ELR (cell line): ENCODE measurements around the gene UGP2.
"Not testable (repeated sequence)": the region's sequence is repeated elsewhere in the genome, so short reads cannot be mapped to it uniquely, and the experiment has no call there.

ENCODE experiments used
- DNase-seq: peaks from one replicate; pipeline ENCODE4 v3.0.0-alpha.2; 2015; ENCODE audit warnings: low read depth

Gene UGP2

DNA sequence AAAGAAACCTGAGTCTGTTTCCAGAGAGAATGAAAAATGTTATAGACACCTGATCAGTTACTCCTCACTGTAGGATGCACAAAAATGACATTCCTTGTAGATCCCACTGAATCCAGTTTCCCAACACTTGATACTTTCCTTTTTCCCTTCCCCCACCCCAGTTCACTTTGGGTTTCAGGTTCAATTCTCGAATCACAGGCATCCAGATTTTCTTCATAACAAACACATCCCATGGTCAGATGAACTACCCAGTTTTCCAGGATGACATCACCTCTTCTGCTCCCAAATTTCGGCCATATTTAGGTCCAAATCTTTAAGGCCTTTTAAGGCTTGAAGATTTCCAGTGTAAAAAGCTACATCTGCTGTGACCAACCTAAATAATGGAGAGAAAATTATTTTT, 51.5 kb downstream of the UGP2 start:
- no peak for DNase-seq

DNA sequence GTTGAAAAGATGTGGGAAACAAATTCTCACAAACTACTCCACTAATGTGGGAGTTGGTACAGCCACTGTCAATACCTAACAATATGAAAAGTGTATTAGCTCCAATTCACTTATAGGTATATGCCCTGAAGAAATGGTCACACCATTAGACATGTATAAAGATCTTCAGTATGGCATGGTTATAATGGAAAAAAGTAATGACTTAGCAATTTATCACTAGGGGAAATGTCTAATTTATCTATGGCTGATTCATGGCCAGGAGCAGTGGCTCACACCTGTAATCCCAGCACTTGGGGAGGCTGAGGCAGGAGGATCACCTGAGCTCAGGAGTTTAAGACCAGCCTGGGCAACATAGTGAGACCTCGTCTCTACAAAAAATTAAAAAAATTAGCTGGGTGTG, 52.5 kb downstream of the UGP2 start:
- no peak for DNase-seq

DNA sequence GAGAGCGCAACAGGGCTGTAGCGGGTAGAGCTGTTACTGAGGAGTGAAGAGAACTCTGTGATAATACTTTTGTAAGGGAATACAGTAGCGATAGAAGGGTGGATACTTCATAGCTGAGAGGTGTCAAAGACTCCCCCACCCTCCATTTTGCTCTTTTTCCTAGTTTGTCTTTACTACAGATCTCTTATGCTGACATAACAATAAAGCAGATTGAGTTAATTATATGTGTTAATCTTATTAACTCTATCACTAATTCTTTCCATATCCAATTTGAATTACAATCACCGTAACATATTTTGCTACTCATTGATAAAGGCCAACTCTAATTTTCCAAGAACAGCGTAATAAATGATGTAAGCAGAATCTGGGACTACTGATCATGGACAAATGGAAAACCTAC, 57.1 kb downstream of the UGP2 start:
- DNase-seq: no peak

DNA sequence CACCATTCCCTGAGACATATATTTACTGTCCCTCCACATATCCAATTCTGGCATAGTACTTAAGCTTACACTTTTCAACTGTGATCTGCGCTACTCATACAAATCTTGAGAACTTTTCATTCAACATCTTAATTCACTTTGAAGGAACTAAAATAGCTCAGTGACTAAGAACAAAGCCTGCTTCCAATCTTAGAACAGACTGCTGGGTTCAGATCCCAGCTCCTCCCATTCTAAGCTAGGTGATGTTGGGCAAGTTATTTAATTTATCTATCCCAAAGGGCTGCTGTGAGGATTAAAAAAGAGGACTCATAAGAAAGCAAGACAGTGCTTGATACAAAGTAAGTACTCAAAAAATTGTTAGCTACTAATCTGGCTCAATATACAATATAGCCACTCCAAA, 57.9 kb downstream of the UGP2 start:
- DNase-seq: no peak

DNA sequence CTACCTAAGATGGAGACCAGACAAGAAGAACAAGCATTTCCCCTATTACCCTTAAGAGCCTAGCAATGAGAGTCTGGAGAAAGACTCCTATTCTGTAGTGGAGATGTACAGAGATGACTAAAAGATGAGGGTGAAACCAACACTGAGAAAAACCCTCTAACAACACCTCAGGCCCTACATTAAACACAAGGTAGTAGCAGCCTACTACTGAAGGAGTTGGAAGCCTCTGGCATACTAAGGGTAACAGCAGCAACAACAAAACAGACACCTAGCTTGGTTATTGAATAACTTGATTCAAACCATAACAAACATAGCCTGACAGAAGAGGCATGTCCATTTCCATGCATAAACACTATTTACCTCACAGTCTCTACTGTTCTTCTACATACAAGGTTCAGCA, 60.5 kb downstream of the UGP2 start:
- DNase-seq: no peak

DNA sequence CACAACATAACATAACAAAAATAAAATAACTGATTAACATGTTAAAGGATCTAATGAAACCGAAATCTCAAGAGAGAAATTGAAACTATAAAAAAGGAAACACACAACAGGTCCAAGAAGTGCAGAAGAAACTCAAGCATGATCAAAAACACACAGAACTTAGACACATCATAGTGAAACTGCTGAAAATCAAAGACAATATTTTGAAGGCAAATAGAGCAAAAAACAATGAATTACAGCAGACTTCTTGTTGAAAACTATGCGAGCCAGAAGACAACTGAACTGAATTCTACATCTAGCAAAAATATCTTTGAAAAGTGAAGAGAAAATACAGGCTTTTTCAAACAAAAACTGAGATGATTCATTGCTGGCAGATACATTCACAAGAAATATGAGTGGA, 61.3 kb downstream of the UGP2 start:
- DNase-seq: peak; percentile 7

DNA sequence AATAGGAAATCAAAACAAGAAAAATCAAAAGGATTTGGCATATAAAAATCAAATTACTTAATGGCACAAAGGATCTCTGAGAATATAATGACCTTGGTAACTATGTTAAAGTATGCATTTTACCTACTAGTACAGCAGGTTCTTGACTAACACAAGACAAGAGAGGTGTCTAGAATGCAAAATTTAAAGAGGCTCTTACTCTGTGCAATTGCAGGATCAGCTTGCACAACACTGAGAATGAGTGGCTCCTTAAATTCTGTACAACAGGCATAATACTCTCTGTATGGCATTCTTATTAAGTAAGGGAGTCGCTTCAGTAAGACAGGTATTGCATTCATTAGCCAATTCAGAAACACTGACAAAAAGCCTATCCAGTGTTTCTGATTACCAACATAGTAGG, 72.6 kb downstream of the UGP2 start:
- DNase-seq: no peak

DNA sequence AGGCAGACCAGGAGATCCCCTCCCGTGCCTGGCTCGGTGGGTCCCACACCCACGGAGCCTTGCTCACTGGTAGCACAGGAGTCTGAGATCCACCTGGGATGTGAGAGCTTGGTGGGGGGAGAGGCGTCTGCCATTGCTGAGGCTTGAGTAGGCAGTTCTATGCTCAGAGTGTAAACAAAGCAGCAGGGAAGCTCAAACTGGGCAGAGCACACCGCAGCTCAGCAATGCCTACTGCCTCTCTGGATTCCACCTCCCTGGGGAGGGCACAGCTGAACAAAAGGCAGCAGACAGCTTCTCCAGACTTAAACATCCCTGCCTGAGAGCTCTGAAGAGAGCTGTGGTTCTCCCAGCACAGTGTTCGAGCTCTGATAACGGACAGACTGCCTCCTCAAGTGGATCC, 85.1 kb downstream of the UGP2 start:
- DNase-seq: no peak

DNA sequence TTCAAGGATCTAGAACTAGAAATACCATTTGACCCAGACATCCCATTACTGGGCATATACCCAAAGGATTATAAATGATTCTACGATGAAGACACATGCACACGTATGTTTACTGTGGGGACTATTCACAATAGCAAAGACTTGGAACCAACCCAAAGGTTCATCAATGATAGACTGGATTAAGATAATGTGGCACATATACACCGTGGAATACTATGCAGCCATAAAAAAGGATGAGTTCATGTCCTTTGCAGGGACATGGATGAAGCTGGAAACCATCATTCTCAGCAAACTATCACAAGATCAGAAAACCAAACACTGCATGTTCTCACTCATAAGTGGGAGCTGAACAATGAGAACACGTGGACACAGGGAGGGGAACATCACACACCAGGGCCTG, 90.4 kb downstream of the UGP2 start:
- DNase-seq: not testable (repeated sequence)
